Measurements from ENCODE around the gene KATNAL2. TPM values are rescaled to one million over a fixed set of nuclear protein-coding genes. Genes with fewer than 3 reads are reported as not detected.

The KATNAL2 gene
- 0.23 and 0.37 TPM in 2 replicates for total RNA-seq

- Mint-ChIP-seq H3K27me3 (ENCODE audit: low read depth) (peaks cover 6% of the 10 kb centered on the region), H3K27ac (peak within 1 kb of the TSS; percentile 84), H3K36me3 (ENCODE audit: low read depth) (no peaks in the 10 kb centered on the region), H3K4me1 (ENCODE audit: low read depth) (peaks cover 33% of the 10 kb centered on the region), H3K4me3 (ENCODE audit: low read depth) (peak within 1 kb of the TSS; percentile 87), H3K9me3 (no peaks in the 10 kb centered on the region)
- peak; percentile 72 for DNase-seq (ENCODE audit: low spot score)
- intact Hi-C loops (cut with micrococcal nuclease) = loop anchor here (2.0 to 10.0 kb wide), 6 partner anchors 24 to 1042 kb away; partner anchors contain the start of genes HDHD2 and ST8SIA5
Observed at GRCh38 chr18:46917108-46917802, at the start of gene KATNAL2, which contains the start of gene PIAS2. TSS of gene KATNAL2 (plus strand) at chr18:46917602. CDS start at chr18:46946873, 29,271 bp downstream. TSS of gene PIAS2 (minus strand) at chr18:46917507. CDS start at chr18:46917345, 162 bp downstream.

GRCh38 chr18:46868169-46868921, 49.1 kb upstream of the KATNAL2 start:
- Mint-ChIP-seq H3K9me3 (peaks cover 40% of the 10 kb centered on the region), H3K4me3 (ENCODE audit: low read depth) (no peak overlapping the region), H3K27me3 (ENCODE audit: low read depth) (no peaks in the 10 kb centered on the region), H3K36me3 (ENCODE audit: low read depth) (peaks cover 39% of the 10 kb centered on the region), H3K27ac (no peak overlapping the region), H3K4me1 (ENCODE audit: low read depth) (peaks cover 3% of the 10 kb centered on the region)
- intact Hi-C loops (cut with micrococcal nuclease) = no loop called here
- DNase-seq (ENCODE audit: low spot score) = no peak

- H3K9me3 Mint-ChIP-seq = peaks cover 49% of the 10 kb centered on the region
- no peaks in the 10 kb centered on the region for H3K27me3 Mint-ChIP-seq (ENCODE audit: low read depth)
- no peak for DNase-seq (ENCODE audit: low spot score)
- H3K4me3 Mint-ChIP-seq (ENCODE audit: low read depth) = no peak overlapping the region
- intact Hi-C loops (cut with micrococcal nuclease) = no loop called here
- no peaks in the 10 kb centered on the region for H3K4me1 Mint-ChIP-seq (ENCODE audit: low read depth)
- no peak overlapping the region for H3K27ac Mint-ChIP-seq
- peaks cover 55% of the 10 kb centered on the region for H3K36me3 Mint-ChIP-seq (ENCODE audit: low read depth)
Observed at GRCh38 chr18:46877329-46877987, 39.9 kb upstream of the KATNAL2 start.

GRCh38 chr18:46883180-46883579, 34.2 kb upstream of the KATNAL2 start:
- Mint-ChIP-seq H3K4me3 (ENCODE audit: low read depth) (no peak overlapping the region), H3K9me3 (peaks cover 39% of the 10 kb centered on the region), H3K4me1 (ENCODE audit: low read depth) (no peaks in the 10 kb centered on the region), H3K36me3 (ENCODE audit: low read depth) (peaks cover 32% of the 10 kb centered on the region), H3K27me3 (ENCODE audit: low read depth) (no peaks in the 10 kb centered on the region), H3K27ac (no peak overlapping the region)
- intact Hi-C loops (cut with micrococcal nuclease) = no loop called here
- no peak for DNase-seq (ENCODE audit: low spot score)

GRCh38 chr18:46886893-46887292, 30.5 kb upstream of the KATNAL2 start:
- H3K4me3 Mint-ChIP-seq (ENCODE audit: low read depth) = no peak overlapping the region
- H3K27me3 Mint-ChIP-seq (ENCODE audit: low read depth) = no peaks in the 10 kb centered on the region
- no peak overlapping the region for H3K27ac Mint-ChIP-seq
- H3K9me3 Mint-ChIP-seq = peaks cover 37% of the 10 kb centered on the region
- H3K4me1 Mint-ChIP-seq (ENCODE audit: low read depth) = peaks cover 5% of the 10 kb centered on the region
- intact Hi-C loops (cut with micrococcal nuclease) = no loop called here
- DNase-seq (ENCODE audit: low spot score) = no peak
- H3K36me3 Mint-ChIP-seq (ENCODE audit: low read depth) = peaks cover 37% of the 10 kb centered on the region

- intact Hi-C loops (cut with micrococcal nuclease) = no loop called here
- H3K4me3 Mint-ChIP-seq (ENCODE audit: low read depth) = no peak overlapping the region
Observed at GRCh38 chr18:46888965-46889364, 28.4 kb upstream of the KATNAL2 start.

GRCh38 chr18:46891742-46892214, 25.6 kb upstream of the KATNAL2 start:
- intact Hi-C loops (cut with micrococcal nuclease) = loop anchor here (2.0 kb wide), 1 partner anchor 25 kb away; the partner anchor contains the start of genes KATNAL2 and PIAS2
- no peaks in the 10 kb centered on the region for H3K27me3 Mint-ChIP-seq (ENCODE audit: low read depth)

More at GRCh38 chr18:46888965-46889364, 28.4 kb upstream of the KATNAL2 start:
- no peak overlapping the region for H3K27ac Mint-ChIP-seq
- peaks cover 37% of the 10 kb centered on the region for H3K9me3 Mint-ChIP-seq
- DNase-seq (ENCODE audit: low spot score) = no peak
- H3K4me1 Mint-ChIP-seq (ENCODE audit: low read depth) = peaks cover 13% of the 10 kb centered on the region
- H3K36me3 Mint-ChIP-seq (ENCODE audit: low read depth) = peaks cover 37% of the 10 kb centered on the region
- no peaks in the 10 kb centered on the region for H3K27me3 Mint-ChIP-seq (ENCODE audit: low read depth)

GRCh38 chr18:46892842-46893241, 24.6 kb upstream of the KATNAL2 start:
- peaks cover 36% of the 10 kb centered on the region for H3K36me3 Mint-ChIP-seq (ENCODE audit: low read depth)
- H3K9me3 Mint-ChIP-seq = peaks cover 23% of the 10 kb centered on the region
- DNase-seq (ENCODE audit: low spot score) = no peak
- intact Hi-C loops (cut with micrococcal nuclease) = loop anchor here (2.0 kb wide), 1 partner anchor 24 kb away; the partner anchor contains the start of genes KATNAL2 and PIAS2
- H3K4me1 Mint-ChIP-seq (ENCODE audit: low read depth) = peaks cover 17% of the 10 kb centered on the region
- no peaks in the 10 kb centered on the region for H3K27me3 Mint-ChIP-seq (ENCODE audit: low read depth)
- H3K27ac Mint-ChIP-seq = no peak overlapping the region
- H3K4me3 Mint-ChIP-seq (ENCODE audit: low read depth) = no peak overlapping the region

More at GRCh38 chr18:46891742-46892214, 25.6 kb upstream of the KATNAL2 start:
- no peak for DNase-seq (ENCODE audit: low spot score)
- no peak overlapping the region for H3K4me3 Mint-ChIP-seq (ENCODE audit: low read depth)
- no peak overlapping the region for H3K27ac Mint-ChIP-seq
- H3K36me3 Mint-ChIP-seq (ENCODE audit: low read depth) = peaks cover 43% of the 10 kb centered on the region
- H3K9me3 Mint-ChIP-seq = peaks cover 31% of the 10 kb centered on the region
- peaks cover 17% of the 10 kb centered on the region for H3K4me1 Mint-ChIP-seq (ENCODE audit: low read depth)

- H3K27ac Mint-ChIP-seq = no peak overlapping the region
- peaks cover 18% of the 10 kb centered on the region for H3K9me3 Mint-ChIP-seq
- H3K27me3 Mint-ChIP-seq (ENCODE audit: low read depth) = no peaks in the 10 kb centered on the region
- no peak overlapping the region for H3K4me3 Mint-ChIP-seq (ENCODE audit: low read depth)
- intact Hi-C loops (cut with micrococcal nuclease) = loop anchor here (2.0 kb wide), 1 partner anchor 23 kb away; the partner anchor contains the start of genes KATNAL2 and PIAS2
- H3K36me3 Mint-ChIP-seq (ENCODE audit: low read depth) = peaks cover 30% of the 10 kb centered on the region
- peaks cover 17% of the 10 kb centered on the region for H3K4me1 Mint-ChIP-seq (ENCODE audit: low read depth)
- no peak for DNase-seq (ENCODE audit: low spot score)
Observed at GRCh38 chr18:46893360-46893759, 24.0 kb upstream of the KATNAL2 start.

- Mint-ChIP-seq H3K27me3 (ENCODE audit: low read depth) (no peaks in the 10 kb centered on the region), H3K9me3 (peaks cover 10% of the 10 kb centered on the region), H3K4me3 (ENCODE audit: low read depth) (no peak overlapping the region), H3K27ac (no peak overlapping the region), H3K4me1 (ENCODE audit: low read depth) (peaks cover 17% of the 10 kb centered on the region), H3K36me3 (ENCODE audit: low read depth) (peaks cover 23% of the 10 kb centered on the region)
- DNase-seq (ENCODE audit: low spot score) = no peak
- intact Hi-C loops (cut with micrococcal nuclease) = no loop called here
Observed at GRCh38 chr18:46894124-46894523, 23.3 kb upstream of the KATNAL2 start.

GRCh38 chr18:46899274-46899948, 18.0 kb upstream of the KATNAL2 start:
- no peaks in the 10 kb centered on the region for H3K27me3 Mint-ChIP-seq (ENCODE audit: low read depth)
- H3K36me3 Mint-ChIP-seq (ENCODE audit: low read depth) = peaks cover 24% of the 10 kb centered on the region
- peaks cover 6% of the 10 kb centered on the region for H3K4me1 Mint-ChIP-seq (ENCODE audit: low read depth)
- H3K4me3 Mint-ChIP-seq (ENCODE audit: low read depth) = no peak overlapping the region
- H3K27ac Mint-ChIP-seq = no peak overlapping the region
- no peak for DNase-seq (ENCODE audit: low spot score)
- H3K9me3 Mint-ChIP-seq = no peaks in the 10 kb centered on the region
- intact Hi-C loops (cut with micrococcal nuclease) = no loop called here

- DNase-seq (ENCODE audit: low spot score) = no peak
- intact Hi-C loops (cut with micrococcal nuclease) = no loop called here
- Mint-ChIP-seq H3K27ac (no peak overlapping the region), H3K36me3 (ENCODE audit: low read depth) (peaks cover 29% of the 10 kb centered on the region), H3K27me3 (ENCODE audit: low read depth) (no peaks in the 10 kb centered on the region), H3K9me3 (no peaks in the 10 kb centered on the region), H3K4me1 (ENCODE audit: low read depth) (peaks cover 6% of the 10 kb centered on the region), H3K4me3 (ENCODE audit: low read depth) (no peak overlapping the region)
Observed at GRCh38 chr18:46903406-46903805, 14.0 kb upstream of the KATNAL2 start.
